ENCODE measurements around the gene PLB1.

The PLB1 gene

GRCh38 chr2:28495551-28496250 is at the start of gene PLB1:
PLB1 (plus strand) TSS chr2:28496060; CDS start chr2:28496115, 55 bp downstream.
- no peak for TF ChIP-seq CTCF (IDR thresholded peaks at IDR 0.05)

GRCh38 chr2:28446531-28446930 is 49.3 kb upstream of the PLB1 start:
- TF ChIP-seq CTCF (IDR thresholded peaks at IDR 0.05), result no peak

- TF ChIP-seq CTCF (IDR thresholded peaks at IDR 0.05), result no peak
Measured at GRCh38 chr2:28447086-28447485, 48.8 kb upstream of the PLB1 start.

- no peak for TF ChIP-seq CTCF (IDR thresholded peaks at IDR 0.05)
Measured at GRCh38 chr2:28447943-28448792, 47.7 kb upstream of the PLB1 start.

- no peak for TF ChIP-seq CTCF (IDR thresholded peaks at IDR 0.05)
Measured at GRCh38 chr2:28448793-28449100, 47.1 kb upstream of the PLB1 start.

- no peak for TF ChIP-seq CTCF (IDR thresholded peaks at IDR 0.05)
Measured at GRCh38 chr2:28449126-28449487, 46.8 kb upstream of the PLB1 start.

- TF ChIP-seq CTCF (IDR thresholded peaks at IDR 0.05), result no peak
Measured at GRCh38 chr2:28449488-28450395, 46.1 kb upstream of the PLB1 start.

All from LNCAP (cell line).